GM23248 (cell line): ENCODE results near the gene SIRT6. TPM values are rescaled to one million over a fixed set of nuclear protein-coding genes. Genes with fewer than 3 reads are reported as not detected.

Experiments used
- DNase-seq: peaks from one replicate; pipeline ENCODE4 v3.0.0-alpha.2; 2015
- H2AFZ ChIP-seq: fragments of 200-600 bp; sonication (generic); 2 replicates; pipeline ENCODE4 v1.6.1; 2016; ENCODE audit warnings: antibody characterized with exemption
- H3F3A ChIP-seq: fragments of 200-600 bp; sonication (generic); 2 replicates; pipeline ENCODE4 v1.6.1; 2016; ENCODE audit warnings: mild to moderate bottlenecking, antibody characterized with exemption, mixed run types; ENCODE audit not compliant: insufficient read depth
- H3K27ac ChIP-seq: fragments of 200-600 bp; sonication (generic); 2 replicates; pipeline ENCODE4 v1.5.1; 2016; ENCODE audit warnings: mild to moderate bottlenecking
- H3K27me3 ChIP-seq: fragments of 200-600 bp; sonication (generic); replicated peaks from 2 replicates; pipeline ENCODE4 v1.6.1; 2016; ENCODE audit warnings: mild to moderate bottlenecking; ENCODE audit not compliant: insufficient read depth
- H3K36me3 ChIP-seq: fragments of 200-600 bp; sonication (generic); 2 replicates; pipeline ENCODE4 v1.6.1; 2016; ENCODE audit warnings: low read depth, mild to moderate bottlenecking
- H3K4me1 ChIP-seq: fragments of 200-600 bp; sonication (generic); 2 replicates; pipeline ENCODE4 v1.6.1; 2016; ENCODE audit warnings: mild to moderate bottlenecking; ENCODE audit not compliant: insufficient read depth
- H3K4me2 ChIP-seq: fragments of 200-600 bp; sonication (generic); one replicate; pipeline ENCODE4 v1.6.1; 2016; ENCODE audit warnings: mild to moderate bottlenecking; ENCODE audit not compliant: unreplicated experiment
- H3K4me3 ChIP-seq: fragments of 200-600 bp; sonication (generic); 2 replicates; pipeline ENCODE4 v1.5.1; 2016; ENCODE audit warnings: mild to moderate bottlenecking
- H3K79me2 ChIP-seq: fragments of 200-600 bp; sonication (generic); 2 replicates; pipeline ENCODE4 v1.6.1; 2016; ENCODE audit warnings: mild to moderate bottlenecking; ENCODE audit not compliant: insufficient read depth
- H3K9ac ChIP-seq: fragments of 200-600 bp; sonication (generic); 2 replicates; pipeline ENCODE4 v1.6.1; 2016; ENCODE audit warnings: mild to moderate bottlenecking
- H3K9me2 ChIP-seq: fragments of 200-600 bp; sonication (generic); 2 replicates; pipeline ENCODE4 v1.6.1; 2016; ENCODE audit warnings: mixed run types, mild to moderate bottlenecking, moderate library complexity; ENCODE audit not compliant: insufficient read depth
- H3K9me3 ChIP-seq: fragments of 200-600 bp; sonication (generic); one replicate; pipeline ENCODE4 v1.6.1; 2017; ENCODE audit warnings: low read depth
- H4K20me1 ChIP-seq: fragments of 200-600 bp; sonication (generic); 2 replicates; pipeline ENCODE4 v1.6.0; 2016; ENCODE audit not compliant: insufficient read depth
- EZH2 ChIP-seq: fragments of 200-600 bp; sonication (generic); IDR thresholded peaks from 2 replicates; pipeline ENCODE4 v1.6.1; 2018; ENCODE audit warnings: antibody characterized with exemption, mild to moderate bottlenecking; ENCODE audit not compliant: insufficient read depth, poor library complexity, severe bottlenecking
- EZH2phosphoT487 ChIP-seq: fragments of 200-600 bp; sonication (generic); IDR thresholded peaks from 2 replicates; pipeline ENCODE4 v1.6.1; 2018; ENCODE audit warnings: antibody characterized with exemption, moderate library complexity, mild to moderate bottlenecking, low read depth; ENCODE audit not compliant: insufficient read depth
- WGBS, 2 experiments: methylation state at CpG; one replicate each; pipeline ENCODE4 v1.1.6; 2015 to 2017; ENCODE audit warnings: low lambda C conversion rate in 2 of 2, low coverage in 1 of 2; ENCODE audit errors: missing lambda C conversion rate in 2 of 2; 5-methylcytosine and 5-hydroxymethylcytosine counted together
- in situ Hi-C: fragments of 300-500 bp; cut with MboI; formaldehyde crosslinking; loops from 2 replicates; pipeline ENCODE4 v1.15.0; 2020
- polyA plus RNA-seq: library from polyadenylated mRNA; unstranded; fragments of >200 nt; fragmentation: Nextera tagmentation; extraction: Ambion mirVana; gene quantifications from 2 replicates; pipeline ENCODE4 v1.2.1, GENCODE V29; 2016
- total RNA-seq: library from RNA; depleted of rRNA; stranded (reverse); fragments of >200 nt; shearing (Covaris generic); gene quantifications from 2 replicates; pipeline ENCODE4 v1.2.3, GENCODE V29; 2014

The SIRT6 gene
- total and polyA plus RNA-seq, 2 experiments from 2014 or later, result 14.4 to 19.6 TPM

- H3F3A ChIP-seq, result no peaks in the 10 kb centered on the region
- H3K4me2 ChIP-seq, result no peak overlapping the region
- peaks cover 3% of the 10 kb centered on the region; the same call in 1 of the 2 replicates for H3K4me1 ChIP-seq
- H3K9ac ChIP-seq, result peak overlapping the region; percentile 43; the same call in 1 of the 2 replicates
- 31 to 37% methylated on average over 21 to 22 of the region's 22 CpGs for WGBS, 2 experiments
- H3K36me3 ChIP-seq, result no peaks in the 10 kb centered on the region
- no peak overlapping the region for H3K4me3 ChIP-seq
- in situ Hi-C loops, result no loop called here
- no peak for TF ChIP-seq EZH2
- no peak for TF ChIP-seq EZH2phosphoT487
- no peaks in the 10 kb centered on the region for H4K20me1 ChIP-seq
- DNase-seq, result peak; percentile 70
- H3K27me3 ChIP-seq, result no peaks in the 10 kb centered on the region
- H2AFZ ChIP-seq, result peak overlapping the region; percentile 75; the same call in 1 of the 2 replicates
- no peak overlapping the region for H3K27ac ChIP-seq
- peaks cover 9% of the 10 kb centered on the region for H3K79me2 ChIP-seq
- no peaks in the 10 kb centered on the region for H3K9me3 ChIP-seq
- H3K9me2 ChIP-seq, result no peaks in the 10 kb centered on the region
Measured at GRCh38 chr19:4186087-4186993, 4.0 kb upstream of the SIRT6 start.

DNA sequence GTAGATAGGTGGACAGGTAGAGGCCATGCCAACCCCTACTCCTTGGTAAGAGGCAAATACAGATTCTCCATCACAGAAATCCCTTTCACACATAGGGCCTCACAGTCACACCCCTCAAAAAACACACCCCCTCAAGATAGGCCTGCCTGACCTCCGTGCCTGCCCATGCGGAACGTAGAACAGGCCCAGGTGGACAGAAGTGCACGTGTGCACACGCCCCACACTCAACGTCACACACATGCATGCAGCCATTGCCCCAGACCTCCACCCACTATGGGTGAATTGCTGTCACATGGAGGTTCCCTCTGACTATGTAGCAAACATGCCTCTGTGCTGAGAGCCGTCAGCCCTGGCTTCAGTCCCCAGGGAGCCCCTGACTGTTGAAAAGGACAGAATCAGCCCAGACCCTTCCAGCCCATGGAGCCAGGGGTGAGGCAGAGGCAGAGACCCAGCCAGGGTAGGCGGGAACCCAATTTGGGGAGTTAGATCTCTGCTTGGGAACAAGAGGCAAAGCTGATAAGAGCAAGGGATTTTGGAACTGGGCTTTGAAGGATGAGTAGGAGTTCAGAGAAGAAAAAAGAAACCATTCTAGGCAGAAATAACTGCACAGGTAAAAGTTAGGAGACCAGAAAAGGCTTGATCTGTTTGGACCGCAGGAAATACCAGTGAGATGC, 3.2 kb upstream of the SIRT6 start:
- Histone ChIP-seq H3K4me1 (peaks cover 7% of the 10 kb centered on the region; the same call in 1 of the 2 replicates), H4K20me1 (no peaks in the 10 kb centered on the region), H3K9ac (no peak overlapping the region), H3K9me2 (no peaks in the 10 kb centered on the region), H3K27ac (no peak overlapping the region), H3K36me3 (no peaks in the 10 kb centered on the region), H3K9me3 (no peaks in the 10 kb centered on the region), H3K79me2 (peaks cover 17% of the 10 kb centered on the region), H2AFZ (no peak overlapping the region), H3K4me3 (no peak overlapping the region), H3F3A (no peaks in the 10 kb centered on the region), H3K27me3 (no peaks in the 10 kb centered on the region), H3K4me2 (no peak overlapping the region)
- DNase-seq, result no peak
- TF ChIP-seq EZH2phosphoT487, result no peak
- no peak for TF ChIP-seq EZH2
- WGBS, 2 experiments, result 61 to 67% methylated on average over 9 of the region's 9 CpGs
- in situ Hi-C loops, result no loop called here

DNA sequence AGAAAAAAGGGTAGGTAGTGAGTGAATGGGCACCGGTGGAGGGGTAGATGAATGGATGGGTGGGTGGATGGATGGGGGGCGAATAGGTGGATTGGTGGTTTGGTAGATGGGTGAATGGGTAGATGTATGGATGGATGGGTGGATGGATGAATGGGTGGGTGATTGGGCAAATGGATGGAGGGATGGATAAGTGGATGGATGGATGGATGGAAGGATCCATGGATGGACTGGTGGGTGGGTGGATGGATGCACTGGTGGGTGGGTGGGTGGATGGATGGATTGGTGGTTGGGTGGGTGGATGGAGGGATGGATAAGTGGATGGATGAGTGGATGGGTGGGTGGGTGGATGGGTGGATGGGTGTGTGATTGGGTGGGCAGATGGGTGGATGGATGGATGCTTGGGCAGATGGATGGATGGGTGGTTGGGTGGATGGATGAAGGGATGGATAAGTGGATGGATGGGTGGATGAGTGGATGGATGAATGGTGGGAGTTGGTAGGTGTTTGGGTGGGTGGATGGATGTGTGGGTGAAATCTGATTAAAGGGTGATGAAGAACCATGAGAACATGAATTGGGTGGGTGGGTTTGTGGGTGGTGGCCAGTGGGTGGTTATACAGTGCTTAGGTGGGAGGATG, 2.5 kb upstream of the SIRT6 start:
- H3K9ac ChIP-seq, result no peak overlapping the region
- TF ChIP-seq EZH2 (no peak), EZH2phosphoT487 (no peak)
- no peak for DNase-seq
- H3K4me2 ChIP-seq, result no peak overlapping the region
- no peak overlapping the region for H2AFZ ChIP-seq
- peaks cover 7% of the 10 kb centered on the region; the same call in 1 of the 2 replicates for H3K4me1 ChIP-seq
- H3K9me3 ChIP-seq, result no peaks in the 10 kb centered on the region
- no peaks in the 10 kb centered on the region for H3K9me2 ChIP-seq
- no peaks in the 10 kb centered on the region for H3K27me3 ChIP-seq
- no peak overlapping the region for H3K4me3 ChIP-seq
- H4K20me1 ChIP-seq, result no peaks in the 10 kb centered on the region
- in situ Hi-C loops, result no loop called here
- 83 to 90% methylated on average over 2 of the region's 2 CpGs for WGBS, 2 experiments
- H3K36me3 ChIP-seq, result no peaks in the 10 kb centered on the region
- peaks cover 22% of the 10 kb centered on the region for H3K79me2 ChIP-seq
- no peaks in the 10 kb centered on the region for H3F3A ChIP-seq
- H3K27ac ChIP-seq, result no peak overlapping the region
